H9 (cell line): Measurements from ENCODE around the gene SYNGR1. TPM values are rescaled to one million over a fixed set of nuclear protein-coding genes. Genes with fewer than 3 reads are reported as not detected.

ENCODE experiments used
- DNase-seq: peaks from one replicate; pipeline ENCODE4 v3.0.0-alpha.2; 2017
- H2AFZ ChIP-seq: one replicate; pipeline ENCODE4 v1.6.1; 2013; ENCODE audit warnings: mild to moderate bottlenecking, low read length, control low read depth, moderate library complexity
- H2AK5ac ChIP-seq: 2 replicates; pipeline ENCODE4 v1.6.1; 2013; ENCODE audit warnings: low read length, control low read depth, mixed read lengths; ENCODE audit not compliant: insufficient read length
- H2BK120ac ChIP-seq: one replicate; pipeline ENCODE4 v1.6.1; 2013; ENCODE audit warnings: low read depth, mild to moderate bottlenecking, low read length, control low read depth, inconsistent platforms; ENCODE audit not compliant: poor library complexity, severe bottlenecking
- H2BK12ac ChIP-seq: 2 replicates; pipeline ENCODE4 v1.6.1; 2013; ENCODE audit warnings: low read length, control low read depth, mixed read lengths, low read depth; ENCODE audit not compliant: insufficient read length
- H2BK15ac ChIP-seq: 2 replicates; pipeline ENCODE4 v1.6.1; 2013; ENCODE audit warnings: low read depth, low read length, control low read depth
- H2BK20ac ChIP-seq: one replicate; pipeline ENCODE4 v1.6.1; 2013; ENCODE audit warnings: low read depth, mild to moderate bottlenecking, low read length, control low read depth, inconsistent platforms; ENCODE audit not compliant: poor library complexity, severe bottlenecking
- H2BK5ac ChIP-seq: 2 replicates; pipeline ENCODE4 v1.6.1; 2013; ENCODE audit warnings: low read length, control low read depth, mixed read lengths; ENCODE audit not compliant: insufficient read length
- H3K14ac ChIP-seq: 2 replicates; pipeline ENCODE4 v1.6.1; 2013; ENCODE audit warnings: low read length, control low read depth; ENCODE audit not compliant: insufficient read depth
- H3K18ac ChIP-seq: 2 replicates; pipeline ENCODE4 v1.6.1; 2013; ENCODE audit warnings: low read depth, mild to moderate bottlenecking, mixed read lengths, low read length, control low read depth; ENCODE audit not compliant: insufficient read length
- H3K23ac ChIP-seq: 2 replicates; pipeline ENCODE4 v1.6.1; 2013; ENCODE audit warnings: low read length, control low read depth, mixed read lengths, low read depth; ENCODE audit not compliant: insufficient read length
- H3K23me2 ChIP-seq: 2 replicates; pipeline ENCODE4 v1.6.1; 2013; ENCODE audit warnings: low read depth, mild to moderate bottlenecking, mixed read lengths, low read length, control low read depth; ENCODE audit not compliant: insufficient read length, poor library complexity, severe bottlenecking
- H3K27ac ChIP-seq: 2 replicates; pipeline ENCODE4 v1.5.1; 2013; ENCODE audit warnings: low read length, control low read depth, mixed read lengths, low read depth; ENCODE audit not compliant: insufficient read length
- H3K27me3 ChIP-seq: 2 replicates; pipeline ENCODE4 v1.6.1; 2013; ENCODE audit warnings: low read length, control low read depth, inconsistent platforms; ENCODE audit not compliant: insufficient read depth
- H3K4ac ChIP-seq: 2 replicates; pipeline ENCODE4 v1.6.1; 2013; ENCODE audit warnings: low read depth, mild to moderate bottlenecking, control low read depth, inconsistent platforms, low read length, moderate library complexity
- H3K4me1 ChIP-seq: 2 replicates; pipeline ENCODE4 v1.6.1; 2013; ENCODE audit warnings: low read length, control low read depth, inconsistent platforms; ENCODE audit not compliant: insufficient read depth
- H3K4me2 ChIP-seq: 2 replicates; pipeline ENCODE4 v1.6.1; 2013; ENCODE audit warnings: low read length, control low read depth, mixed read lengths; ENCODE audit not compliant: insufficient read length, insufficient read depth
- H3K56ac ChIP-seq: 2 replicates; pipeline ENCODE4 v1.6.1; 2013; ENCODE audit warnings: low read depth, mild to moderate bottlenecking, mixed read lengths, low read length, control low read depth; ENCODE audit not compliant: insufficient read length
- H3K79me1 ChIP-seq: 2 replicates; pipeline ENCODE4 v1.6.1; 2013; ENCODE audit warnings: low read depth, mild to moderate bottlenecking, moderate library complexity, low read length, control low read depth, inconsistent platforms; ENCODE audit not compliant: insufficient read depth, poor library complexity, severe bottlenecking
- H3K79me2 ChIP-seq: 2 replicates; pipeline ENCODE4 v1.6.1; 2013; ENCODE audit warnings: low read length, control low read depth, inconsistent platforms; ENCODE audit not compliant: insufficient read depth
- H3K9ac ChIP-seq: 2 replicates; pipeline ENCODE4 v1.6.1; 2013; ENCODE audit warnings: low read length, control low read depth, mixed read lengths; ENCODE audit not compliant: insufficient read length; ENCODE audit errors: extremely low read depth
- H3K9me3 ChIP-seq: one replicate; pipeline ENCODE4 v1.6.1; 2013; ENCODE audit warnings: low read depth, low read length, inconsistent platforms; ENCODE audit not compliant: control insufficient read depth
- H3T11ph ChIP-seq: one replicate; pipeline ENCODE4 v1.6.1; 2013; ENCODE audit warnings: mild to moderate bottlenecking, low read length, control low read depth, inconsistent platforms
- H4K20me1 ChIP-seq: one replicate; pipeline ENCODE4 v1.6.1; 2013; ENCODE audit not compliant: control insufficient read depth, insufficient read length, insufficient read depth
- H4K5ac ChIP-seq: 2 replicates; pipeline ENCODE4 v1.6.1; 2013; ENCODE audit warnings: low read depth, mild to moderate bottlenecking, mixed read lengths, low read length, control low read depth; ENCODE audit not compliant: insufficient read length
- H4K8ac ChIP-seq: replicated peaks from 2 replicates; pipeline ENCODE4 v1.6.1; 2013; ENCODE audit warnings: low read length, control low read depth, mixed read lengths, low read depth; ENCODE audit not compliant: insufficient read length
- H4K91ac ChIP-seq: 2 replicates; pipeline ENCODE4 v1.6.1; 2013; ENCODE audit warnings: low read depth, mild to moderate bottlenecking, moderate library complexity, mixed read lengths, low read length, control low read depth; ENCODE audit not compliant: insufficient read length
- H3K27ac Mint-ChIP-seq, 3 experiments: 2 replicates in 2 of 3; 3 replicates in 1 of 3; pipeline ENCODE4 v1.8.0; 2020 to 2021; ENCODE audit warnings: mixed read lengths in 3 of 3, mild to moderate bottlenecking in 1 of 3, moderate library complexity in 1 of 3
- H3K27me3 Mint-ChIP-seq: 2 replicates; pipeline ENCODE4 v1.8.0; 2021; ENCODE audit warnings: low read depth, mild to moderate bottlenecking, moderate library complexity, mixed read lengths
- H3K36me3 Mint-ChIP-seq, 3 experiments: 2 replicates in 2 of 3; 3 replicates in 1 of 3; pipeline ENCODE4 v1.8.0; 2020 to 2021; ENCODE audit warnings: low read depth in 3 of 3, mixed read lengths in 3 of 3; ENCODE audit not compliant: insufficient read depth in 1 of 3
- H3K4me1 Mint-ChIP-seq, 2 experiments: 2 replicates each; pipeline ENCODE4 v1.8.0; 2020; ENCODE audit warnings: mixed read lengths in 2 of 2
- H3K4me3 Mint-ChIP-seq, 2 experiments: 2 replicates in 1 of 2; 3 replicates in 1 of 2; pipeline ENCODE4 v1.8.0; 2020 to 2021; ENCODE audit warnings: mild to moderate bottlenecking in 2 of 2, mixed read lengths in 2 of 2, moderate library complexity in 1 of 2
- H3K9me3 Mint-ChIP-seq, 2 experiments: 2 replicates in 1 of 2; 3 replicates in 1 of 2; pipeline ENCODE4 v1.8.0; 2020; ENCODE audit warnings: mild to moderate bottlenecking in 2 of 2, mixed read lengths in 2 of 2, moderate library complexity in 1 of 2
- WGBS: extraction: QIAGEN DNeasy Blood & Tissue Kit; methylation state at CpG from one replicate; pipeline ENCODE4 v1.1.7; 2013; ENCODE audit warnings: missing lambda C conversion rate, low lambda C conversion rate, mixed read lengths; ENCODE audit not compliant: insufficient read length; ENCODE audit errors: extremely low coverage; 5-methylcytosine and 5-hydroxymethylcytosine counted together
- total RNA-seq: library from RNA; stranded (reverse); gene quantifications from 2 replicates; pipeline ENCODE4 v1.2.1, GENCODE V29; 2021
- TF ChIP-seq, protein P1 (sequence below): fragments of 200-600 bp; sonication (generic); conservative IDR thresholded peaks from 3 replicates; pipeline ENCODE4 v1.8.0; 2021; ENCODE audit warnings: antibody characterized with exemption, mild to moderate bottlenecking

SYNGR1 gene
- total RNA-seq, 1 experiment from 2014 or later: 13.2 TPM

DNA sequence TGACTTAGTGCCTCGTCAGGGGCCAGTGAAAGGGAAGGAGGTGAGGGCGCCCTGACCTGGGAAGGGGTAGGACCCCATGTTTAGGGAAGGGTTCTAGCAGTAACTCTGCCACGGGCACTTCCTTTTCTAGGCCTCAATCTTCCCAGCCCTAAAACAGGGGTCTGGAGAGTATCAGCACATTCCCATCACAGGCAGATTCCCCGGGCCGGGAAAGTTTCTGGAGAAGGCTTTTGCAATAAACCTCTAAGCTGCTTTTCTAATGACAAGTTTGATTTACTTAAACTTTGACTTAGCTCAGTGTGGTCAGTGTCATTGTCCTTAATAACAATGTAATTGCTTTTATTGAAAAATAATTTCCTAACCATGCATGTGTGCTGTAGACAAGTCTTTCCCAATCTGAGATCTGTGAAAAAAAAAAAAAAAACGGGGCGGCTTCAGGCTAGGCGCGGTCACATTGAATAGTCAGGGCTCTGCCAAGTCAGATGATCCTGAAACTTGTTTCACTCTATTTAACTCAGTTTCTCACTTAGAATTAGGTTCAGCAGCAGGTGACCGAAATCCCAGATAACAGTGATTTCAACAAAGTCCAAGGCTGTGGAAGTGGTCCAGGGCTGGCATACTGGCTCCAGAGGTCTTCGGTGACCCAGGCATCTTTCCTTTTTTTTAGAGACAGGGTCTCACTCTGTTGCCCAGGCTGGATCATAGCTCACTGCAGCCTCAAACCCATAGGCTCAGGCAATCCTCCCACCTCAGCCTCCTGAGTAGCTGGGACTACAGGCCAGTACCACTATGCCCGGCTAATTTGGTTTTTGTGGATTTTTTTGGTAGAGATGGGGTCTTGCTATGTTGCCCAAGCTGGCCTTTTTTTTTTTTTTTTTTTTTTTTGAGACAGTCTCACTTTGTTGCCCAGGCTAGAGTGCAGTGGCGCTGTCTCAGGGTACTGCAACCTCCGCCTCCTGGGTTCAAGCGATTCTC is 30.3 kb downstream of the SYNGR1 start:
- no peak overlapping the region for H2BK12ac ChIP-seq
- TF ChIP-seq, protein P1, sequence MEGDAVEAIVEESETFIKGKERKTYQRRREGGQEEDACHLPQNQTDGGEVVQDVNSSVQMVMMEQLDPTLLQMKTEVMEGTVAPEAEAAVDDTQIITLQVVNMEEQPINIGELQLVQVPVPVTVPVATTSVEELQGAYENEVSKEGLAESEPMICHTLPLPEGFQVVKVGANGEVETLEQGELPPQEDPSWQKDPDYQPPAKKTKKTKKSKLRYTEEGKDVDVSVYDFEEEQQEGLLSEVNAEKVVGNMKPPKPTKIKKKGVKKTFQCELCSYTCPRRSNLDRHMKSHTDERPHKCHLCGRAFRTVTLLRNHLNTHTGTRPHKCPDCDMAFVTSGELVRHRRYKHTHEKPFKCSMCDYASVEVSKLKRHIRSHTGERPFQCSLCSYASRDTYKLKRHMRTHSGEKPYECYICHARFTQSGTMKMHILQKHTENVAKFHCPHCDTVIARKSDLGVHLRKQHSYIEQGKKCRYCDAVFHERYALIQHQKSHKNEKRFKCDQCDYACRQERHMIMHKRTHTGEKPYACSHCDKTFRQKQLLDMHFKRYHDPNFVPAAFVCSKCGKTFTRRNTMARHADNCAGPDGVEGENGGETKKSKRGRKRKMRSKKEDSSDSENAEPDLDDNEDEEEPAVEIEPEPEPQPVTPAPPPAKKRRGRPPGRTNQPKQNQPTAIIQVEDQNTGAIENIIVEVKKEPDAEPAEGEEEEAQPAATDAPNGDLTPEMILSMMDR: no peak

More for the DNA sequence above, 30.3 kb downstream of the SYNGR1 start:
- H3K27ac Mint-ChIP-seq: no peak overlapping the region
- Histone ChIP-seq H2BK120ac (no peak overlapping the region), H3K14ac (no peak overlapping the region), H3K56ac (no peak overlapping the region), H3K4me2 (no peak overlapping the region), H4K20me1 (no peaks in the 10 kb centered on the region), H4K5ac (no peak overlapping the region), H2AK5ac (no peak overlapping the region), H3K79me2 (no peaks in the 10 kb centered on the region), H3K27ac (no peak overlapping the region), H3K4me1 (no peaks in the 10 kb centered on the region), H3T11ph (no peak overlapping the region), H3K4ac (no peak overlapping the region), H3K23me2 (no peaks in the 10 kb centered on the region), H2BK15ac (no peak overlapping the region), H3K23ac (no peak overlapping the region), H2BK5ac (no peak overlapping the region), H3K27me3 (no peaks in the 10 kb centered on the region), H2BK20ac (no peak overlapping the region), H3K79me1 (no peaks in the 10 kb centered on the region), H4K8ac (no peak overlapping the region), H3K9ac (no peak overlapping the region), H3K18ac (no peak overlapping the region), H4K91ac (no peak overlapping the region), H2AFZ (no peak overlapping the region), H3K9me3 (no peaks in the 10 kb centered on the region)
- peaks cover 8 to 14% of the 10 kb centered on the region in 2 experiments for H3K4me1 Mint-ChIP-seq
- no peak overlapping the region for H3K4me3 Mint-ChIP-seq
- peaks cover 0 to 5% of the 10 kb centered on the region in 2 experiments; a peak in 1 of 5 replicates for H3K9me3 Mint-ChIP-seq
- WGBS: no CpG with 5 or more reads among the region's 15 CpGs
- peaks cover 0 to 10% (median 0%) of the 10 kb centered on the region in 3 experiments; a peak in 3 of 7 replicates for H3K36me3 Mint-ChIP-seq
- no peak for DNase-seq
- peaks cover 2% of the 10 kb centered on the region for H3K27me3 Mint-ChIP-seq
